ENCODE measurements around the gene NDUFS4. TPM values are rescaled to one million over a fixed set of nuclear protein-coding genes. Genes with fewer than 3 reads are reported as not detected.
"Not testable (repeated sequence)": the region's sequence is repeated elsewhere in the genome, so short reads cannot be mapped to it uniquely, and the experiment has no call there.

The NDUFS4 gene
- total and polyA plus RNA-seq, 2 experiments from 2014 or later = 113 to 150 TPM

- WGBS (ENCODE audit: low lambda C conversion rate, missing lambda C conversion rate) = 65% methylated on average over 2 of the region's 2 CpGs
- Histone ChIP-seq H3K9me3 (ENCODE audit: low read depth) (no peaks in the 10 kb centered on the region), H3K36me3 (replicated peaks; ENCODE audit: insufficient read depth, low read depth) (no peaks in the 10 kb centered on the region), H3K27ac (no peak overlapping the region), H3K27me3 (no peaks in the 10 kb centered on the region), H2AFZ (no peak overlapping the region), H3K79me2 (no peaks in the 10 kb centered on the region), H3K9me2 (replicated peaks; ENCODE audit: insufficient read depth) (no peaks in the 10 kb centered on the region), H3K4me3 (no peak overlapping the region), H3K4me2 (no peak overlapping the region), H4K20me1 (ENCODE audit: insufficient read depth, poor library complexity, severe bottlenecking) (no peaks in the 10 kb centered on the region), H3K4me1 (ENCODE audit: insufficient read depth) (peaks cover 9% of the 10 kb centered on the region)
- DNase-seq (ENCODE audit: low spot score) = no peak
- TF ChIP-seq EZH2 (IDR thresholded peaks at IDR 0.05; ENCODE audit: borderline replicate concordance) (no peak), EZH2phosphoT487 (IDR thresholded peaks at IDR 0.05; ENCODE audit: low read depth, severe bottlenecking, unreplicated experiment) (no peak), CTCF (IDR thresholded peaks at IDR 0.05; ENCODE audit: poor library complexity) (no peak)
Measured at GRCh38 chr5:53542926-53543325, 17.5 kb upstream of the NDUFS4 start.

- no peak for TF ChIP-seq EZH2phosphoT487 (IDR thresholded peaks at IDR 0.05; ENCODE audit: low read depth, severe bottlenecking, unreplicated experiment)
- TF ChIP-seq EZH2 (IDR thresholded peaks at IDR 0.05; ENCODE audit: borderline replicate concordance) = no peak
- TF ChIP-seq CTCF (IDR thresholded peaks at IDR 0.05; ENCODE audit: poor library complexity) = no peak
- Histone ChIP-seq H4K20me1 (ENCODE audit: insufficient read depth, poor library complexity, severe bottlenecking) (no peaks in the 10 kb centered on the region), H3K9me2 (replicated peaks; ENCODE audit: insufficient read depth) (no peaks in the 10 kb centered on the region), H3K4me3 (no peak overlapping the region), H2AFZ (no peak overlapping the region), H3K9me3 (ENCODE audit: low read depth) (no peaks in the 10 kb centered on the region), H3K4me1 (ENCODE audit: insufficient read depth) (peaks cover 9% of the 10 kb centered on the region), H3K27ac (no peak overlapping the region), H3K4me2 (no peak overlapping the region), H3K36me3 (replicated peaks; ENCODE audit: insufficient read depth, low read depth) (no peaks in the 10 kb centered on the region), H3K79me2 (no peaks in the 10 kb centered on the region), H3K27me3 (no peaks in the 10 kb centered on the region)
- 83% methylated on average over 2 of the region's 2 CpGs for WGBS (ENCODE audit: low lambda C conversion rate, missing lambda C conversion rate)
- no peak for DNase-seq (ENCODE audit: low spot score)
Measured at GRCh38 chr5:53543401-53543800, 17.0 kb upstream of the NDUFS4 start.

- no peak overlapping the region for H3K4me3 ChIP-seq
- no peaks in the 10 kb centered on the region for H4K20me1 ChIP-seq (ENCODE audit: insufficient read depth, poor library complexity, severe bottlenecking)
- WGBS (ENCODE audit: low lambda C conversion rate, missing lambda C conversion rate) = 27% methylated on average over 2 of the region's 2 CpGs
- H3K9me2 ChIP-seq (replicated peaks; ENCODE audit: insufficient read depth) = no peaks in the 10 kb centered on the region
- H3K36me3 ChIP-seq (replicated peaks; ENCODE audit: insufficient read depth, low read depth) = no peaks in the 10 kb centered on the region
- TF ChIP-seq CTCF (IDR thresholded peaks at IDR 0.05; ENCODE audit: poor library complexity) (no peak), EZH2phosphoT487 (IDR thresholded peaks at IDR 0.05; ENCODE audit: low read depth, severe bottlenecking, unreplicated experiment) (no peak), EZH2 (IDR thresholded peaks at IDR 0.05; ENCODE audit: borderline replicate concordance) (no peak)
- H3K27ac ChIP-seq = no peak overlapping the region
- H2AFZ ChIP-seq = no peak overlapping the region
- no peak overlapping the region for H3K4me2 ChIP-seq
- DNase-seq (ENCODE audit: low spot score) = no peak
- H3K27me3 ChIP-seq = no peaks in the 10 kb centered on the region
- H3K9me3 ChIP-seq (ENCODE audit: low read depth) = no peaks in the 10 kb centered on the region
- peaks cover 9% of the 10 kb centered on the region for H3K4me1 ChIP-seq (ENCODE audit: insufficient read depth)
- H3K79me2 ChIP-seq = no peaks in the 10 kb centered on the region
Measured at GRCh38 chr5:53545744-53546143, 14.7 kb upstream of the NDUFS4 start.

GRCh38 chr5:53547226-53547625 lies 13.2 kb upstream of the NDUFS4 start:
- Histone ChIP-seq H3K4me2 (no peak overlapping the region), H2AFZ (no peak overlapping the region), H3K4me3 (no peak overlapping the region), H4K20me1 (ENCODE audit: insufficient read depth, poor library complexity, severe bottlenecking) (no peaks in the 10 kb centered on the region), H3K4me1 (ENCODE audit: insufficient read depth) (peaks cover 9% of the 10 kb centered on the region), H3K9me2 (replicated peaks; ENCODE audit: insufficient read depth) (no peaks in the 10 kb centered on the region), H3K27ac (no peak overlapping the region), H3K79me2 (no peaks in the 10 kb centered on the region), H3K36me3 (replicated peaks; ENCODE audit: insufficient read depth, low read depth) (no peaks in the 10 kb centered on the region), H3K9me3 (ENCODE audit: low read depth) (no peaks in the 10 kb centered on the region), H3K27me3 (no peaks in the 10 kb centered on the region)
- 62% methylated on average over 4 of the region's 4 CpGs for WGBS (ENCODE audit: low lambda C conversion rate, missing lambda C conversion rate)
- TF ChIP-seq CTCF (IDR thresholded peaks at IDR 0.05; ENCODE audit: poor library complexity) (no peak), EZH2phosphoT487 (IDR thresholded peaks at IDR 0.05; ENCODE audit: low read depth, severe bottlenecking, unreplicated experiment) (no peak)
- DNase-seq (ENCODE audit: low spot score) = no peak

- H3K79me2 ChIP-seq; H3K4me1 ChIP-seq (ENCODE audit: insufficient read depth); H3K4me2 ChIP-seq; H3K27me3 ChIP-seq; H4K20me1 ChIP-seq (ENCODE audit: insufficient read depth, poor library complexity, severe bottlenecking); H3K9me3 ChIP-seq (ENCODE audit: low read depth); H3K27ac ChIP-seq; DNase-seq (ENCODE audit: low spot score); H2AFZ ChIP-seq; H3K36me3 ChIP-seq (replicated peaks; ENCODE audit: insufficient read depth, low read depth); H3K4me3 ChIP-seq; H3K9me2 ChIP-seq (replicated peaks; ENCODE audit: insufficient read depth): not testable (repeated sequence)
- 86% methylated on average over 7 of the region's 7 CpGs for WGBS (ENCODE audit: low lambda C conversion rate, missing lambda C conversion rate)
Measured at GRCh38 chr5:53548501-53548900, 11.9 kb upstream of the NDUFS4 start.
